HG02884 (cell line): ENCODE measurements around the gene SLC29A3.

ENCODE experiments used
- ATAC-seq: cut with Tn5 transposase; IDR thresholded peaks from one replicate; pipeline ENCODE4 v1.9.1; 2021; ENCODE audit warnings: mild to moderate bottlenecking, moderate library complexity; ENCODE audit not compliant: unreplicated experiment

Gene SLC29A3

GRCh38 chr10:71408436-71409225 is 89.6 kb downstream of the SLC29A3 start:
- ATAC-seq: no peak

- ATAC-seq: no peak
Observed at GRCh38 chr10:71409516-71410104, 90.6 kb downstream of the SLC29A3 start.
